Type B pancreatic cell (in vitro differentiated cells): ENCODE measurements around the gene SH3TC2. TPM values are rescaled to one million over a fixed set of nuclear protein-coding genes. Genes with fewer than 3 reads are reported as not detected.
A peak's percentile ranks its signal among the peaks of the same experiment; 100 is the strongest.

Experiments used
- DNase-seq: peaks from one replicate; pipeline ENCODE4 v3.0.0; 2021; ENCODE audit warnings: mixed read lengths; ENCODE audit not compliant: unreplicated experiment; ENCODE audit errors: extremely low spot score
- H3K27ac Mint-ChIP-seq: 2 replicates; pipeline ENCODE4 v1.8.0; 2021; ENCODE audit warnings: mild to moderate bottlenecking, mixed read lengths
- H3K27me3 Mint-ChIP-seq: 2 replicates; pipeline ENCODE4 v1.8.0; 2021; ENCODE audit warnings: mixed read lengths
- H3K36me3 Mint-ChIP-seq: 2 replicates; pipeline ENCODE4 v1.8.0; 2021; ENCODE audit warnings: mixed read lengths
- H3K4me1 Mint-ChIP-seq: one replicate; pipeline ENCODE4 v1.8.0; 2021; ENCODE audit warnings: mixed read lengths; ENCODE audit not compliant: unreplicated experiment
- H3K4me3 Mint-ChIP-seq: 2 replicates; pipeline ENCODE4 v1.8.0; 2021; ENCODE audit warnings: mild to moderate bottlenecking, mixed read lengths
- H3K9me3 Mint-ChIP-seq: 2 replicates; pipeline ENCODE4 v1.8.0; 2021; ENCODE audit warnings: mixed read lengths
- total RNA-seq: library from RNA; stranded (reverse); gene quantifications from 2 replicates; pipeline ENCODE4 v1.2.1, GENCODE V29; 2021; ENCODE audit warnings: low replicate concordance
- TF ChIP-seq, protein P1 (sequence below): fragments of 200-600 bp; sonication (generic); conservative IDR thresholded peaks from 2 replicates; pipeline ENCODE4 v1.5.0; 2021; ENCODE audit warnings: antibody characterized with exemption, mild to moderate bottlenecking

Gene SH3TC2
- total RNA-seq, 1 donor from 2014 or later: 8.6 TPM

DNA sequence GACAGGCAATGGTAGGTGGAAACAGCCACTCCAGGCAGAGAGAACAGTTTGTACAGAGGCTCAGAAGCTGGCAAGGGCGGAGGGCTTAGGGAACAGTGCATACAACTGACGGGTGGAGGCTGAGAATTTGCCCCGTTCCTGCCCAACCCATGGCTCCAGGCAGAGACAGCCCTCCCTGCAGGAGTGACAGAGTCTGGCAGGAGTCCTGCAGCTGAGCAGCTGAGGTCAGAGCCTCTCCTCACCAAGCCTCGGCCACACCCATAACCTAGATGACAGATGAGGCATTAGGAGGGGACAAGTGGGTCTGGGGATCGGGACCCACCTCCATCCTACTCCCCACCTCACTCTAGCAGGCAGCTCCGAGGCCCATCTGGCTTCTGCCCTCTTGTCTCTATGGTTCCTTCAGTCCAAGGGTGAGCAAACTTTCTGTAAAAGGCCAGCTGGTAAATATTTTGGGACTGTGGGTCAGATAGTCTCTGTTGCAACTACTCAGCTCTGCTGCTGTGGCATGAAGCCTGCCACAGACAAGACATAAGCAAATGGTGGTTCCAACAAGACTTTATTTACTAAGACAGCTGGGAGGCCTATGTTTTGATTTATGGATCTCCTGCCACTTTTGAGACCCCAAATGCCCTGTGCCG lies 83.7 kb downstream of the SH3TC2 start:
- no peak for DNase-seq
- Mint-ChIP-seq H3K27me3 (no peaks in the 10 kb centered on the region), H3K27ac (peak overlapping the region; percentile 25), H3K4me3 (no peak overlapping the region), H3K4me1 (peaks cover 22% of the 10 kb centered on the region), H3K9me3 (no peaks in the 10 kb centered on the region), H3K36me3 (no peaks in the 10 kb centered on the region)
- TF ChIP-seq, protein P1, sequence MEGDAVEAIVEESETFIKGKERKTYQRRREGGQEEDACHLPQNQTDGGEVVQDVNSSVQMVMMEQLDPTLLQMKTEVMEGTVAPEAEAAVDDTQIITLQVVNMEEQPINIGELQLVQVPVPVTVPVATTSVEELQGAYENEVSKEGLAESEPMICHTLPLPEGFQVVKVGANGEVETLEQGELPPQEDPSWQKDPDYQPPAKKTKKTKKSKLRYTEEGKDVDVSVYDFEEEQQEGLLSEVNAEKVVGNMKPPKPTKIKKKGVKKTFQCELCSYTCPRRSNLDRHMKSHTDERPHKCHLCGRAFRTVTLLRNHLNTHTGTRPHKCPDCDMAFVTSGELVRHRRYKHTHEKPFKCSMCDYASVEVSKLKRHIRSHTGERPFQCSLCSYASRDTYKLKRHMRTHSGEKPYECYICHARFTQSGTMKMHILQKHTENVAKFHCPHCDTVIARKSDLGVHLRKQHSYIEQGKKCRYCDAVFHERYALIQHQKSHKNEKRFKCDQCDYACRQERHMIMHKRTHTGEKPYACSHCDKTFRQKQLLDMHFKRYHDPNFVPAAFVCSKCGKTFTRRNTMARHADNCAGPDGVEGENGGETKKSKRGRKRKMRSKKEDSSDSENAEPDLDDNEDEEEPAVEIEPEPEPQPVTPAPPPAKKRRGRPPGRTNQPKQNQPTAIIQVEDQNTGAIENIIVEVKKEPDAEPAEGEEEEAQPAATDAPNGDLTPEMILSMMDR: no peak

GRCh38 chr5:148978370-148979082 lies 84.3 kb downstream of the SH3TC2 start:
- H3K9me3 Mint-ChIP-seq: no peaks in the 10 kb centered on the region
- no peaks in the 10 kb centered on the region for H3K36me3 Mint-ChIP-seq
- peak; percentile 29 for DNase-seq
- TF ChIP-seq, protein P1: no peak
- no peaks in the 10 kb centered on the region for H3K27me3 Mint-ChIP-seq
- no peak overlapping the region for H3K4me3 Mint-ChIP-seq
- H3K4me1 Mint-ChIP-seq: peaks cover 22% of the 10 kb centered on the region
- H3K27ac Mint-ChIP-seq: peak overlapping the region; percentile 25

DNA sequence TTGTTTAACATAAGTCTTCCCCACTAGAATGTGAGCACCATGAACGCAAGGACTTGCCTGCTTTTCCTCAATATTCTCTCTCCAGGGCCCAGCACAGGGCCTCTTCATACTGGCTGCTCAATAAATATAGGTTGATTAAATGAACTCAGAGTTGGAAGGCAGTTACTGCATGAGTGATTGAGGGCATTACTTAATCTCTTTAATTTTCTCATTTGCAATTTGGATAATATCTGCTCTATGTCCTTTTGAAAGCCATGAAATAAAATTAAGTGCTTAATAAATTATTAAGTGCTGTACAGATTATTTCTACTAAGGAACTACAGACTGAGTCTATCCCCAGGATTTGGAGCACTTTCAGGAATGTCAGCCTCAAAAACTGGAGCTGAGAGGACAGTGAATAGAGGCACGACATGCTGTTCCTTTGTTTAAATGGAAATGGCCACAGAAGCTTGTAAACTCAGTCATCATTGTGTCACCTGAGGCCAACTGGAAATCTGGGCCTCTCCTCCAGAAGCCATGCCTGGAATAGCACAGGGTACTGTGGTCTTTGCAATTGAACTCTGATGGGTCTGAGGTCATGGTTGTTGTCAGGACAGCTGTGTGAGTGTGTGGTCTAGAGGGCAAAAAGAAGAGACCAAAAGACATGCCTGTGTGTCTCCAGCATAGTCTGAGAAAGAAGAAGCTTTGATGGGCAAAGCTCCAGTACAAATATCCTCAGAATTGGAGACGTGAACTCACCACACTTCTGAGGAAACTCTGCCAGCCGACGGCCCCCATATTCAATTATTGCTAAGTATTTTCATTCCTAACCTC lies 86.1 kb downstream of the SH3TC2 start:
- Mint-ChIP-seq H3K4me1 (peaks cover 28% of the 10 kb centered on the region), H3K27ac (no peak overlapping the region), H3K36me3 (no peaks in the 10 kb centered on the region), H3K27me3 (no peaks in the 10 kb centered on the region), H3K4me3 (no peak overlapping the region), H3K9me3 (no peaks in the 10 kb centered on the region)
- TF ChIP-seq, protein P1: no peak
- no peak for DNase-seq

- TF ChIP-seq, protein P1: no peak
Observed at GRCh38 chr5:148974642-148975327, 88.1 kb downstream of the SH3TC2 start.

DNA sequence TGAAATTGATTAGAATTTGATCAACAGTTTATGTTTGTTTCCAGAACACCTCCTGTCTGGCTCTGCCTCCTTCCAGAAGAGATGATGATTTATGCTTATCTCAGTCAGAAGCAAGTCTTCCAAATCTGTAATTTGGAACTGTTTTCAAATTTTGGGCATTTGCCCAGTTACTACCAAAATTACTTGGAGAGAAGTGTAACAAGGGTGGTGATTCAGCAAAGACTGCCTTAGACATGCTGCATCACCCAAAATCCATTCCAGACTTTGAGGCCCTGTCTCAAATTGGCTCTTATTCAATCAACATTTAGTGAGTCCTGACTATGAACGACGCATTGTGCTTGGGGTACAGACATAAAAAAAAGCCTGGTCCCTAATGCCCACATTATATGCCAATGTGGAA lies 89.4 kb downstream of the SH3TC2 start:
- Mint-ChIP-seq H3K27ac (no peak overlapping the region), H3K36me3 (no peaks in the 10 kb centered on the region), H3K9me3 (no peaks in the 10 kb centered on the region), H3K4me1 (peaks cover 39% of the 10 kb centered on the region), H3K4me3 (no peak overlapping the region), H3K27me3 (no peaks in the 10 kb centered on the region)
- no peak for DNase-seq
- TF ChIP-seq, protein P1: no peak

More at GRCh38 chr5:148974642-148975327, 88.1 kb downstream of the SH3TC2 start:
- no peaks in the 10 kb centered on the region for H3K27me3 Mint-ChIP-seq
- H3K4me1 Mint-ChIP-seq: peaks cover 36% of the 10 kb centered on the region
- H3K36me3 Mint-ChIP-seq: no peaks in the 10 kb centered on the region
- DNase-seq: no peak
- no peak overlapping the region for H3K27ac Mint-ChIP-seq
- no peaks in the 10 kb centered on the region for H3K9me3 Mint-ChIP-seq
- no peak overlapping the region for H3K4me3 Mint-ChIP-seq
